SK-MEL-5 (cell line): ENCODE data around the gene ARHGEF25. TPM values are rescaled to one million over a fixed set of nuclear protein-coding genes. Genes with fewer than 3 reads are reported as not detected.
"Not testable (repeated sequence)": the region's sequence is repeated elsewhere in the genome, so short reads cannot be mapped to it uniquely, and the experiment has no call there.

ENCODE experiments used
- DNase-seq: peaks from one replicate; pipeline ENCODE4 v3.0.0-alpha.2; 2016; ENCODE audit warnings: low read depth, low spot score
- in situ Hi-C: cut with HindIII; loops from 2 replicates; pipeline ENCODE4 v1.10.0; 2016; ENCODE audit warnings: low sequenced_read_pairs, high pct_unique_total_duplicates, low pct_unique_long_range_greater_than_20kb
- total RNA-seq: library from RNA; depleted of rRNA; stranded (reverse); fragments of >200 nt; shearing (Covaris generic); gene quantifications from 2 replicates; pipeline ENCODE4 v1.2.3, GENCODE V29; 2014

The ARHGEF25 gene
- total RNA-seq, 1 experiment from 2014 or later, result 13.2 TPM

- in situ Hi-C loops, result no loop called here
- no peak for DNase-seq
Observed at GRCh38 chr12:57615637-57616036, 4.4 kb downstream of the ARHGEF25 start.

- no peak for DNase-seq
- in situ Hi-C loops, result no loop called here
Observed at GRCh38 chr12:57616383-57617101, 5.3 kb downstream of the ARHGEF25 start.

DNA sequence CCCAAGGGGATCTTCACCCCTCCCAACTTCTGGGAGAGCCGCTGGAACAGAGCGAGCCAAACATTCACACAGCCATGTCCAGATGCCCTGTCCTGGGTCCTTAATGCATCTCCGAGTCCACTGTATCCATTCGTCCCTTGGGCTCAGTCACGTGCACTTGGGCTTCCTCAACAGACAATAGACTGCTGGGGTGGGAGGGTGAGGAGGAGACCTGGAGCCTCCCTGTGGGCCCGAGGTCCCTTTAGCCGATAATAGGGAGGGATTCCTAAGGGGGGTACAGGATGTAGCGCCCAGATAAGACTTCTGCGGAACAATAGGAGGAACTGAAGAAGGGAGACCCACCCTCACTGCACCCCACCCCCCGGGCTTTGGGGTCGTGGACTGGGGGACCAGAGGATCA is 6.7 kb downstream of the ARHGEF25 start:
- DNase-seq, result no peak
- in situ Hi-C loops, result no loop called here

GRCh38 chr12:57618431-57618830 is 7.2 kb downstream of the ARHGEF25 start:
- in situ Hi-C loops, DNase-seq: not testable (repeated sequence)

DNA sequence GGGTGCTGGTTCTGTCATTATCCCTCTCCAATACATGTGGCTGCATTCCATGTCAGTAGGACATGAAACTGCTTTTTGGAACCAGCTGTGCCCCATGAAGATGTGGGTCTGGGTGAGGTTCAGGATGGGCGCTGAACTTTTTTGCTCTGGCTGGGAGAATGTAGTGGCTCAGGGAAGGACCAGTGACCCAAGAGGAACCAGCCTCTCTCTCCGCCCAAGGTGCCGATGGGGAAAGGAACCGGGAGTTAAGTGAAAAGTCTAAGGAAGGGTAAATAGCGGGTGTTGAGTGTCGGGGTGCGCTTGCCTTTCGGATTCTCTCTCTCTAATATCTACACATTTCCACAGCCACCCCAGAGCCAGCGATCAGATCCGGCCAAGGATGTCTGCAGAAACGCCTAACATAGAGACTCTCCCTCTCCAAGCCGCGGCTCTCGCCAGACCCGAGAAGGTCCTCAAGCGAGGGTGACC is 7.8 kb downstream of the ARHGEF25 start:
- DNase-seq, result no peak
- in situ Hi-C loops, result no loop called here

DNA sequence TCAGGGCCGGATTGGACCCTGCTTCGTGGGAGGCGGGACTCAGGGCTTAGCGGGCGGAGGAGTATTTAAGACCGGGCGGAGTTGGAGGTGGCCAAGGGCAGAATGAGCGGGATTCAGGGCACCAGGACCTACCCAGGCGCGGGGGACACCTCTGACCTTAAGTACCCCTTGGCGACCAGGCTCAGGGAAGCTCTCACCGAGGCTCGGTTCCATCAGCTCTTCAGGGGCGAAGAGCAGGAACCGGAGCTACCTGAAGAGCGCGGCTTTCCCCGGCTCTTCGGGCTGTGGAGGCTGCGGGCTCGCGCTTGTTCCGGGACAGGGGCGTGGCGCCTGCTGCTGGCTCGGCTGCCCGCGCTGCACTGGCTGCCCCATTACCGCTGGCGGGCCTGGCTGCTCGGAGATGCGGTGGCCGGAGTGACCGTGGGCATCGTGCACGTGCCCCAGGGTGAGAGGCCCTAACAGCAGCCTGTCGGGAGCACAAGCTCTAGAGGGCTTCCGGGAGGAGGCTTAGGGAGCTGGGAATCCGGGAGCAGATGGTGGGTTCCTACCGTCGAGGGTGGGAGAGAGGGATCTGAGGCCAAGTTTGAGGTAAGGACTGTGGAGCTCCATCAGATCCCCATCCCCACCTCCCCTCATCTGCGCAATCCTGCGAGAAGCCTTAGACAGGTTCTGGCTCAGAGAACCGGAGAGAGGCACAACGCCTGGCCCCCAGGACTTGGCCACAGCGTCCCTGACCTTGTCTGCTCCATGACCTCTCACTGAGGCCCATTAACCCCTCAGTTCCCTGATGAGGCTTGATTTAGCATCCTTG is 8.4 kb downstream of the ARHGEF25 start:
- no peak for DNase-seq
- in situ Hi-C loops, result no loop called here

GRCh38 chr12:57620245-57620935 is 9.2 kb downstream of the ARHGEF25 start:
- no peak for DNase-seq
- in situ Hi-C loops, result no loop called here

DNA sequence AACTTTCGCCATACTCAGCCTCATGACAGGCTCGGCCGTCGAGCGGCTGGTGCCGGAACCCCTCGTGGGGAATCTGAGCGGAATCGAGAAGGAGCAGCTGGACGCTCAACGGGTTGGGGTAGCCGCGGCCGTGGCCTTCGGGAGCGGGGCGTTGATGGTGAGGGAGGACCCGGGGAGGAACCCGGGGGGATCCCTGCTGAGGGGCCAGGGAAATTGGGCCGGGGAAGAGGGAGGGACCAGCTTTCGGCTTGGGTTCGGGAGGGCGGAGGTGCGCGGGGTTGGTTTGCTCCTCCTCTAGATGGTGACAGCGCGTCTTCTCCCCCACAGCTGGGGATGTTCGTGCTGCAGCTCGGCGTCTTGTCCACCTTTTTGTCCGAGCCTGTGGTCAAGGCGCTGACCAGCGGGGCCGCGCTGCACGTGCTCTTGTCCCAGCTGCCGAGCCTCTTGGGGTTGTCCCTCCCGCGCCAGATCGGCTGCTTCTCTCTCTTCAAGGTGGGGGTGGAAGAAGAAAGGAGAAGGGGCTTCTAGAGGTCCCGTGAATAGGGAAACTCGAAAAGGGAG is 9.8 kb downstream of the ARHGEF25 start:
- in situ Hi-C loops, result no loop called here

DNA sequence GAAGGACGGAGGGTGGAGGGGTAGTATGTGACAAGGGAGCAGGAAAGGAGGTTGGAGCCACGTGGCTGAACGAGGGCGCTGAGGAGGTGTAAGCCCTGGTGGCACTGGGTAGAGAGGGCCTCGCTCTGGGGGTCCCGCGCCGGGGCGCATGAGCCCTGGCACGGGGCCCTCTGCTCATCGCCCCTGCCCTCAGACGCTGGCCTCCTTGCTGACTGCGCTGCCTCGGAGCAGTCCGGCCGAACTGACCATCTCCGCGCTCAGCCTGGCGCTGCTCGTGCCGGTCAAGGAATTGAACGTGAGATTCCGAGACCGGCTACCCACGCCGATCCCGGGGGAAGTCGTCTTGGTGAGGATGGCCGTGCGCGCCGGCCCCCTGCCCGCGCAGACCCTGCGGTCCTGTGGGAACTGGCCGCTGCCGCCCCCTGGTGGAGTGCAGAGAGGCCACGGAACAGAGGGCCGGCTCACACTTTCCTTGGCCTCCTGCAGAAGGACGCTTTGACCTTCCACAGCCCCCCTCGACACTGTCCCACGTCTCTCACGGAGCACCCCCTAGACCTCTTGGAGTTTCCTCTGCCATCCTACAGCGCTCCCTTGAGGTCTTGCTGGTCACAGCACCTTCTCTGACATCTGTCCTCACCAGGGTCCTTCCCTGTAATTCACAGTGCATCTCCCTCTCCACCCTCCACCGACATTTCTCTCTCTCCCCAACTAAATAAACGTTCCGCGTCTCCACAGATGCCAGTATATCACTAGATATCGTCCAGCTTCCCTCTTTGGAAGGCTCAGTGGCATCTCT is 10.5 kb downstream of the ARHGEF25 start:
- in situ Hi-C loops, result no loop called here
- peak; percentile 58 for DNase-seq

More for the DNA sequence above, 9.8 kb downstream of the ARHGEF25 start:
- DNase-seq, result no peak

GRCh38 chr12:57622293-57623245 is 11.3 kb downstream of the ARHGEF25 start:
- no peak for DNase-seq
- in situ Hi-C loops, result no loop called here

DNA sequence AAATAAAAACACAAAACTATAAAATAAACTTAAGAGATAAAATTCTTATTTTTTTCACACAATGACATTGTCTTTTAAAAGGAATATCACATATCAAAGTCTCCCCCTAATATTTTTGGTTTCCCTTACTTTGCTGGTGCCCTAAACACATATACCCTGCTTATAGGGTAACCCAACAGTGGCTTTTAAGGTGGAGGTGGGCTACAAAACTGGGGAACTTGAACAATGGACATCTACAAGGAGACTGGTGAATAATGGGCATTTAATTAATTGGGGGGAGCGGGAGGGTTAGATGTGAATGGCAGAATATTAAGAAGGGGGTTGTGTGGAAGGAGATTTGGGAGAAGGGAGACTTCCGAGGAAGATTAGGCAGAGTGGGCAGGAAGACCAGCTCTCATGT is 12.2 kb downstream of the ARHGEF25 start:
- DNase-seq, result no peak

DNA sequence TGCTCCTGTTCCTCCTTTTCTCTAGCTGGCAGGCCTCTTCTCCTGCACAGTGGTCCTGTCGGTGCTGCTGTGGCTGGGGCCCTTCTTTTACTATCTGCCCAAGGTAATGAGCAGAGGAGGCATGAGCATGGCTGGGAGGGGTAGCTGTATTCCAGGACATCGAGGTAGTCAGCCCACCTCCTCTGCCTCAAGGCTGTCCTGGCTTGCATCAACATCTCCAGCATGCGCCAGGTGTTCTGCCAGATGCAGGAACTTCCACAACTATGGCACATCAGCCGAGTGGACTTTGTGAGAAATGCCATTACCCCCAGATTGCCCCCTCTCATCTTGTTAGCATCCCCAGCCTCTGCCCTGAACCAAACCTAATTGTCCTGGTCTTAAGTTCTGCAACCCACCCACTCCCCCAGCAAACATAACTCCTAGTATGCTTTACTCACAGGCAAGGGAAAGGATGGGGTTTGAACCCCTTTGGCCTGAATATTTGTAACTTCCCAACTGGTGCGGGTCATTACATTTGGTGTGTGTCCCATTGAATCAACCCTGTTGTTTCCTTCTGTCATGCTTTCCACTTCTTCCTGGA is 12.7 kb downstream of the ARHGEF25 start:
- no peak for DNase-seq
- in situ Hi-C loops, result no loop called here

More for the DNA sequence above, 12.2 kb downstream of the ARHGEF25 start:
- in situ Hi-C loops, result no loop called here

- no peak for DNase-seq
- in situ Hi-C loops, result no loop called here
Observed at GRCh38 chr12:57624441-57625220, 13.4 kb downstream of the ARHGEF25 start.

- in situ Hi-C loops, result no loop called here
- no peak for DNase-seq
Observed at GRCh38 chr12:57625261-57626032, 14.2 kb downstream of the ARHGEF25 start.
